Kasumi-1 (cell line): Measurements from ENCODE around the gene GMDS.
A peak's percentile ranks its signal among the peaks of the same experiment; 100 is the strongest.
"Not testable (repeated sequence)": the region's sequence is repeated elsewhere in the genome, so short reads cannot be mapped to it uniquely, and the experiment has no call there.

ENCODE experiments used
- DNase-seq, 2 experiments: peaks; one replicate each; lab custom pipeline; 2025; lab: John Stamatoyannopoulos, UW

Gene GMDS

GRCh38 chr6:1686117-1687098 lies 559.0 kb downstream of the GMDS start:
- DNase-seq, result peak; percentile 29 to 36

GRCh38 chr6:1679688-1680068 lies 565.7 kb downstream of the GMDS start:
- no peak for DNase-seq

GRCh38 chr6:1679031-1679687 lies 566.2 kb downstream of the GMDS start:
- no peak for DNase-seq

GRCh38 chr6:1678201-1678600 lies 567.2 kb downstream of the GMDS start:
- DNase-seq, result no peak

- DNase-seq, result no peak
Observed at GRCh38 chr6:1672379-1672778, 573.0 kb downstream of the GMDS start.

GRCh38 chr6:1670711-1671462 lies 574.5 kb downstream of the GMDS start:
- peak in 1 of 2 experiments; percentile 6 for DNase-seq

GRCh38 chr6:1669996-1670395 lies 575.4 kb downstream of the GMDS start:
- DNase-seq, result no peak

- DNase-seq, result not testable (repeated sequence)
Observed at GRCh38 chr6:1668456-1668855, 576.9 kb downstream of the GMDS start.

DNA sequence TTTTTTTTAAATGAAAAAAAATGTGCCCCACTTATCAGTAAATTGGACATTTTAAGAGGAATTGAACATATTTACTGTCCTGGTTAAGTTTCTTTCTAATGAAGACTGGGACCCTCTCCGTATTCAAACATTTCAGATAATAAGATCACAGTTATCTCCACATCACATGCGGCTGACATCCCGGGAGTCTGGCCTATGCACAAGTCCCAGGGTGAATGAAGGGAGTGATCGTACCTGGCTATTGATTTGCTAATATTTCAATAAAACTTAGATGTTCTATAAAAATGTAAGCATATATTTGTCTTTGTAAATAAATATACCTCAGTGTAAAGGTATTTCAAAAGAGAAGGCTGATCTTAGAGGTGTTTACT lies 577.6 kb downstream of the GMDS start:
- DNase-seq, result no peak

- no peak for DNase-seq
Observed at GRCh38 chr6:1667012-1667804, 578.2 kb downstream of the GMDS start.

DNA sequence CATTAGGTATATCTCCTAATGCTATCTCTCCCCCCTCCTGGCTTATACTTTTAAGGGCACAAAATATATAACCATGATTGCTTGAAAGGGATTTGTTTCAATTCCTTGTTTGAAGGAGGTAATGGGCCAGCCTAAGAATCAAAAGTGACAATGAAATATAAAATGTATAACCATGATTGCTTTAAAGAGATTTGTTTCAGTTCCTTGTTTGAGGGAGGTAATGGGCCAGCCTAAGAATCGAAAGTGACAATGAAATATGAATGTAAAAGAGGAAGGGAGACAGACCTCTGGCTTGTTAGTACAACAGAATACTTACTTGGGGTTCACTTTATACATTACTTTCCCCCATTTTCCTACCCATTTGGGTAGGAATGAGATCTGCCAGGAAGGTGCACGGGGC lies 580.2 kb downstream of the GMDS start:
- no peak for DNase-seq

- no peak for DNase-seq
Observed at GRCh38 chr6:1664329-1664728, 581.1 kb downstream of the GMDS start.

GRCh38 chr6:1663511-1663910 lies 581.9 kb downstream of the GMDS start:
- DNase-seq, result no peak

- no peak for DNase-seq
Observed at GRCh38 chr6:1662534-1662933, 582.9 kb downstream of the GMDS start.

- no peak for DNase-seq
Observed at GRCh38 chr6:1659816-1660215, 585.6 kb downstream of the GMDS start.

- no peak for DNase-seq
Observed at GRCh38 chr6:1658212-1659005, 587.0 kb downstream of the GMDS start.

GRCh38 chr6:1657771-1658165 lies 587.6 kb downstream of the GMDS start:
- DNase-seq, result no peak

DNA sequence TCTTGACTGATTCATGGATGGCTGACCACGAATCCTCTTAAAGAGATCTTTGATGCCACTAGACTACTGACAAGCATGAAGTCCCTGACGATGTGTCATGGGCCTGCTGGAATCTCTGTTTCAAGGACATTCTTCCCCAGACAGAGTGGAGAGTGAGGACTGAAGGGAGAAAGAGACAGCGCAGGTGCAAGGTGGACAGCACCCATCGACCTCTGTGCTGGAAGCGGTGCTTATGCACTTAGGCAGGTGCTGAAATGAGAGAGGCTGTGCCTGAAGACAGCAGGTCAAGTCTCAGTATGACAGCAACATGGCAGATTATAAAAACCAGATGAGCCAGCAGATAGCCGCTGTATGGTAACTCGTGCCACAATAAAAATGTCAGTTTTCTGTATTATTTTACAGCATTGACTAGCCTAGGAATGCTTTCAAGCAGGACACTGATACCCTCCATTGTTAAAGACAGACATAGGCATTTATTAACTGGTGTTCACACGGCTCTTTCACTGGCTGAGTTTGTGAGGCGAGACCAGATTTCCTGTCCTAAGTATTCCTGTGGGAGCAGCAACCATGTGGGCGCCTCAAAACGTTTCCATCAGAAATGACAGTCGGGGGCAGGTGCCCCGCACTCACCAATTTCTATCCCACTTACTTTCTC lies 588.2 kb downstream of the GMDS start:
- no peak for DNase-seq

- no peak for DNase-seq
Observed at GRCh38 chr6:1654054-1654453, 591.4 kb downstream of the GMDS start.

- DNase-seq, result no peak
Observed at GRCh38 chr6:1652842-1653241, 592.6 kb downstream of the GMDS start.
